ENCODE results near the gene NUB1.

Gene NUB1

DNA sequence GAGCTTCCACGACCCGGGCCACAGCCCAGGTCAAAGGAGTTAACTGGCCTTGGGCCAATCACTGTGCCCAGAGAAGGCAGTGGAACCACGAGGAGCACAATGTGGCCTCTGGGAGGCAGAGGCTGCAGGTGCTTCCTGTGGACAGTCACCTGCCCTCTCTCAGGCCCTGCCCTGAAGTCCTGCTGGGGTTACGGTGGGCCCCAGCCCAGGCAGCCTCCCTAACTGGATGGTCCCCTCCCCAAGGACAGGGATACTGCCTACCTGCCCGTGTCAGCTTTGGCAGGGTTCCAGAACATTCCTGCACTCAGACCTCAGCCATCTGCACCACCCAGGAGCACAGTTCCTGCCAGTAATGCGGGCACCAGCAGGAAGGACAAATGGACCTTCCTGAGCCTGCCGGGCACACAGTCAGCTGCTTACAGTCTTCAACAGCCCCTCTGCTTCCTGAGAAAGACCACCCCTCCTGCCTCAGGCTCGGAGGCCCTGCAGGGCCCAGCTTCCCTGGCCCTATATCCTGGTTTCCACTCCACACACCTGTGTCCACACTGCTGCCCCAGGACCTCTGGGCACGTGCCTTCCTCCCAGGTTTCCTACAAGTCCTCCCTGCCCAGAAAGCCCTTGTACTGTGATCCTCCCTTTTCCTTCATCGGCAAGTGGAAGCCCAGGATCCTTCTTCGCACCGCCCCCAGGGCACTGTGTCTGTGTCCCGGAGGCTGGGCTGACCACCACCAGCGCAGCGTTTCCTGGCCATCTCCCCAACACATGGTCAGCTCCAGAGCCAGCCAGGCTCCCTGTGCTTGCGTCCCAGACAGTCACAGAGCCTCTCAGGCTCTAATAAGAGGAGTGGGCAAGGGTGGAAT, 44.9 kb downstream of the NUB1 start:
- Histone ChIP-seq H3K9me3 (no peaks in the 10 kb centered on the region), H3K4me3 (no peak overlapping the region), H3K4me1 (no peaks in the 10 kb centered on the region), H3K36me3 (replicated peaks) (no peaks in the 10 kb centered on the region), H3K27me3 (ENCODE audit: low read depth) (no peaks in the 10 kb centered on the region)
- DNase-seq (ENCODE audit: low spot score in 2 of 2) = no peak
- in situ Hi-C loops (cut with MboI; ENCODE audit: low sequenced_read_pairs) = no loop called here

DNA sequence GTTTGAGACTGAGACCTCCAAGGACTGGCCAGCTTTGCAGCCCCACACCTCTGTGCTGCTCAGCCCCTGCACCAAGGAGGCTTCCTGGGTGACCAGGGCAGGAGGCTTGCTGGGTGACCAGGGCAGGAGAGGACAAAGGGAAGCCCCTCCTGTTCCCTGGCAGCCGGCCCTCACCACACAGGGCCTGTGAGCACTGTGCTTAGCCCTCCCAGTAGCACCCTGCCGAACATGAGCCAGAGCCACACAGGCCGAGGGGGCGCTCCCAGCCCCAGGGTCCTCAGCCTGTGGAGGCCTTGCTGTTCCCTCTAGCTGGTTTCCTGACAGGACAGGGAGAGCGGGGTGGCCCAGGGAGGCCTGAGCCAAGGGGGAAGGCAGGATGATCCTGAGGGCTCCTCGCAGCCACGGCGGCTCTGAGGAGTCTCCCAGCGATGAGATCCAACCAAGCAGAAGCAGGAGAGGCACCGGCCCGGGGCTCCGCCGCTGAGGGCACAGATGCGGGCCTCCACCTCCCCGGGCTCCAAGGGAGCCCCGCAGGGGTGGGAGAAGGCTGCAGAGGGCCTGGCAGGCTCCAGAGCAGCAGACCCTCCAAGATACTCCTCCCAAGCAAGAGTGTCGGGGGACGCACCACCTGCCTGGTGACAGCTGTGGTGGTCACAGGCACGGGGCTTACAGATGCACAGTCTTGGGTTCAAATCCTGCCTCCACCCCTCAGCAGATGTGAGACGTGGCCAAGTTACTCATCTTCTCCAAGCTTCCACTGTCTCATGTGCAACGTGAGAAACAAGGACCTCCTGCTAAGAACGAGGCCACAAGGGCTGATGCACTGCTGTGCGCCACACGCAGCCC, 45.8 kb downstream of the NUB1 start:
- H3K27me3 ChIP-seq (ENCODE audit: low read depth) = no peaks in the 10 kb centered on the region
- DNase-seq (ENCODE audit: low spot score in 2 of 2) = no peak
- no peaks in the 10 kb centered on the region for H3K36me3 ChIP-seq (replicated peaks)
- no peaks in the 10 kb centered on the region for H3K9me3 ChIP-seq
- H3K4me3 ChIP-seq = no peak overlapping the region
- in situ Hi-C loops (cut with MboI; ENCODE audit: low sequenced_read_pairs) = no loop called here
- no peaks in the 10 kb centered on the region for H3K4me1 ChIP-seq

DNA sequence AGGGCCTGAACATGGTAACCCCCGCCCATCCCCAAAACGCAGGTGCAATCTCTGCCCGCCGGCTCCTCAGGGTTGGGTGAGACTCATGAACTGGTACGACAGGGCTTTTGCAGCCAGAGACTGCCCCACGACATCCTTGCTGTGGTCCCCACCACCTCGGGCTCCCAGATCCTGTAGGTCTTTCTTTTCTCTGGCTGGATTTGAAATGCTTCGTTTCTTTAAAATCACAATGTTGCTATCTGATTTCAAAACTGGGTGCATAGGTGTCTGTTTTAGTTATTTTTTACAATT, 46.3 kb downstream of the NUB1 start:
- H3K36me3 ChIP-seq (replicated peaks) = no peaks in the 10 kb centered on the region
- no peaks in the 10 kb centered on the region for H3K9me3 ChIP-seq
- in situ Hi-C loops (cut with MboI; ENCODE audit: low sequenced_read_pairs) = no loop called here
- H3K4me3 ChIP-seq = no peak overlapping the region
- no peak for DNase-seq (ENCODE audit: low spot score in 2 of 2)
- H3K4me1 ChIP-seq = no peaks in the 10 kb centered on the region
- H3K27me3 ChIP-seq (ENCODE audit: low read depth) = no peaks in the 10 kb centered on the region

DNA sequence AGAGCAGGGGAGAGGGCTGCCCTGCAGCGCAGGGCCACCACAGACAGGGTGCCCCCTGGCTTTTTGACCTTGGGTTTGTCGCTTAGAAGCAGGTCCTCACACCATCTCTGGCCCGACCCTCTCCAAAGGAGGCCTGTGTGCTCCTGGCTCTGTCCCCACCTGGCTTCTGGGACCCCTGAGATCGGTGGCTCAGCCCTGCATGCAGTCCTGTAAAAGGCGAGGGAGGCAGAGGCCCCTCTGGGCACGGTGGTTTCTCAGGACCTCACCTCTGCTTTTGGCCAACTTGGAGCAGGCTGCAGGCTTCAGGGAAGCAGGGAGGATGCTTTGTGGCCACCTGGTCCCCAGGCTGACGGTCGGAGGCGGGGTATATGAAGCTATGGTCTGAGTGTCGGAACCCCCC, 46.8 kb downstream of the NUB1 start:
- Histone ChIP-seq H3K36me3 (replicated peaks) (no peaks in the 10 kb centered on the region), H3K9me3 (no peaks in the 10 kb centered on the region), H3K27me3 (ENCODE audit: low read depth) (no peaks in the 10 kb centered on the region), H3K4me3 (no peak overlapping the region), H3K4me1 (no peaks in the 10 kb centered on the region)
- no peak for DNase-seq (ENCODE audit: low spot score in 2 of 2)
- in situ Hi-C loops (cut with MboI; ENCODE audit: low sequenced_read_pairs) = no loop called here

DNA sequence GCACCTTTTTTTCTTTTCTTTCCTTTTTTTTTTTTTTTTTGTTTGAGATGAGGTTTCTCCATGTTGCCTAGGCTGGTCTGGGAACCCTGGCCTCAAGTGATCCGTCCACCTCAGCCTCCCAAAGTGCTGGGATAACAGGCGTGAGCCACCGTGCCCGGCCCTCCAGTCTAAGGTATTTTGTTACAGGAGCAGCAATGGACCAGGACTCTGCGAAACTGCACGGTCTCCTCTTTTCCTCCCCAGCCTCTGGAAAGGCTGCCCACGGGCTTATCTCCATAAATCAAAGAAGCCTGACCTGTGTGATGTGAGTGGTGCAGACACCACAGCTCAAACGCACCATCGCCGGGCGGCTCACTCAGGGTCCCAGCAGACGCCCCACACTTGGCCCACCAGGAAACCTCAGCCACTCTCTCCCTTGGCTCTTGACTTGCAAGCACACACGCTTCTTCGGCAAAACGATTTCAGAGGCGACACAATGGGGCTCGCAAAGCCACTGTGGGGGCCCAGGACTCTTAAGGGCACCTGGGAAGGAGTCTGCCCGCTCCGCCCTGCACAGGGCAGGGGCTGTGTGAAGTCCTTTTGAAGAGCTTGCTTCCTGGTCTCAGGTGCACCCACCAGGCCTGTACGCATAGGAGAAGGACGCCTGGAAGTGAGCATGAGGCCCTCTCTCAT, 47.6 kb downstream of the NUB1 start:
- H3K9me3 ChIP-seq = no peaks in the 10 kb centered on the region
- in situ Hi-C loops (cut with MboI; ENCODE audit: low sequenced_read_pairs) = no loop called here
- no peak overlapping the region for H3K4me3 ChIP-seq
- H3K36me3 ChIP-seq (replicated peaks) = no peaks in the 10 kb centered on the region
- no peak for DNase-seq (ENCODE audit: low spot score in 2 of 2)
- H3K4me1 ChIP-seq = no peaks in the 10 kb centered on the region
- no peaks in the 10 kb centered on the region for H3K27me3 ChIP-seq (ENCODE audit: low read depth)

DNA sequence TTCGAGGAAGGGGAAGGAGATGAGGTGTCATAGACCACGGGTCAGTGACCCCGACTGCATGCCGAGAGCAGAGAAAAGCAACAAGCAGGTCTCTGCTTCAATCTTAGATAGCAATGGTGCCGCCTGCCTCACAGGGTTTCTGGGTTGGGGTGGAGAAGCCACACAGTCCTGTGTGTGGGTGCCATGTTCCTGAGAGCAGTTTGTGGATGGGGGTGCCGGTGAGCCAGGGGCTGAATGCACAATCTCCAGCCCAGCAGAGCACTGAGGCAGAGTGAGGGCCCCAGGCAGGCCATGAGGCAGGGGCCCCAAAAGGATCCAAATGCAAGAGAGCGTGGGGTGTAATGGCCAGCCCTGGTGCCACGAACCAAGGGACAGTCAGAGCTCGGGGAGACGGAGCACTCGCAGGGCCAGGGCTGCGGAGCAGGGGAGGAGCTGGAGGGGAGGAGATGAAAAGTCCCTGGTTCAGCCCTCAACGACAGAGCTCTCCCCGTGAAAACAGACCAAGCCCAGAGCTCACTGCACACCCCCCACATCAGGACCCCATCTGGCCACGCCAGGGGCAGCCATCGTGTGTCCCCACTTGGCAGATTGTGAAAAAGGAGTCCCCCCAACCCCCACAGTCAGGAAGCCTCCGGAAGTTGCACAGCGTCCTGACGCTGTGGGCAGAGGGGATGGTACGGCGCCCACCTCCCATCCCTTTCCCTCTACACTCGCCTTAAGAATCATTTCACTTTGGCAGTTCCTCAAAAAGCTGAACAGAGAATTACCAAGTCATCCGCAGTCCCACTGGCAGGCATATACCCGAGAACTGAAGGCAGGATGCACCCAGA, 48.4 kb downstream of the NUB1 start:
- Histone ChIP-seq H3K4me3 (no peak overlapping the region), H3K9me3 (no peaks in the 10 kb centered on the region), H3K36me3 (replicated peaks) (no peaks in the 10 kb centered on the region), H3K27me3 (ENCODE audit: low read depth) (no peaks in the 10 kb centered on the region), H3K4me1 (no peaks in the 10 kb centered on the region)
- DNase-seq (ENCODE audit: low spot score in 2 of 2) = no peak
- in situ Hi-C loops (cut with MboI; ENCODE audit: low sequenced_read_pairs) = no loop called here

DNA sequence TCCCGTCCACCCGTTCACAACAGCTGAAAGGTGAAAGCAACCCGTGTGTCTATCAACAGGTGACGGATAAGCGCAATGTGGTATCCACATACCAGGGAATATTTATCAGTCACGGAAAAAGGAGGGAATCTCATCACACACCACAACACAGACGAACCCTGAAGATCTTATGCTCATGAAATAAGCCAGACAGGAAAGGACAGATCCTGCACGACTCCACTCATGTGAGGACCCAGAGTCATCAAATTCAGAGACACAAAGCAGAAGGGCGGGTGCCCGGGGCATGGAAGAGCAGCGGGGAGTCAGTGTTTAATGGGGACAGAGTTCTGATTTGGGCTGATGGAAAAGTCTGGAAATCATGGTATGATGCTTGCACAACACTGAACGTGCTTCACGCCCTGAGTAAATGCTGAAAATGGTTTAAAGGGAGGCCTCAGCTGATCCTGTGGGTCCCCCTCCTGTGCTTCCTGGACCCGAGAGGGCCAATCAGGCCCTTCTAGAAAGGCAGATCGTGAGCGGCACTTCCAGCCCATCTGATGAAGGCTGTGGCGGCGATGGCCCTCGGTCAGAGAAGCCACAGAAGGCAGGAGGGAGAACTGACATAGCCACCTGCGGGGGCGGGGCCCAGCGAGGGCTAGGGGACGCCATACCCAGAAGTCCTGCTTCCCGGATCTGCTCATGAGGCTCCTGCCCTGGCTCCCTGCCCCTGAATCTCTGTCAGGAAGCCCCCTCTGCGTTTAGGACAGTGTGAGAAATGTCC, 49.2 kb downstream of the NUB1 start:
- in situ Hi-C loops (cut with MboI; ENCODE audit: low sequenced_read_pairs) = no loop called here
- H3K9me3 ChIP-seq = no peaks in the 10 kb centered on the region
- DNase-seq (ENCODE audit: low spot score in 2 of 2) = no peak
- H3K4me1 ChIP-seq = no peaks in the 10 kb centered on the region
- H3K4me3 ChIP-seq = no peak overlapping the region
- no peaks in the 10 kb centered on the region for H3K36me3 ChIP-seq (replicated peaks)
- no peaks in the 10 kb centered on the region for H3K27me3 ChIP-seq (ENCODE audit: low read depth)

DNA sequence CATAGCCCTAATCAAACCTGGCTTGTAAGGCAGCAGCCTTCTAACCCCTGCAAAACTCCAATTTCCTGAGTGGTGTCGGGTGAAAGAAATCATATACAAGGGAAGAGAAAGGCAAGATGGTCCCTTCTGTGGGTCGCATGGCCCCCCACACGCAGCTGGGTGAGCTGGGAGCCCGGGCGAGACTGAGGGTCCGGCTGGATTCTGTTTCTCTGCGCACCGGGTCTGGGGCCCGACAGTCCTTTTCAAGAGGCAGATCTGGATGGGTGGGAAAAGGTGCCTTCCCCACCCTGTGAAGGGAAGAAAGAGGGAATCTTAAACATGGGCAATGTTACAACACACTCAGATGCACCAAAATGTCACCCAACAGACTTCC, 49.7 kb downstream of the NUB1 start:
- no peaks in the 10 kb centered on the region for H3K36me3 ChIP-seq (replicated peaks)
- H3K9me3 ChIP-seq = no peaks in the 10 kb centered on the region
- H3K4me3 ChIP-seq = no peak overlapping the region
- no peaks in the 10 kb centered on the region for H3K4me1 ChIP-seq
- H3K27me3 ChIP-seq (ENCODE audit: low read depth) = no peaks in the 10 kb centered on the region
- DNase-seq (ENCODE audit: low spot score in 2 of 2) = no peak
- in situ Hi-C loops (cut with MboI; ENCODE audit: low sequenced_read_pairs) = no loop called here

DNA sequence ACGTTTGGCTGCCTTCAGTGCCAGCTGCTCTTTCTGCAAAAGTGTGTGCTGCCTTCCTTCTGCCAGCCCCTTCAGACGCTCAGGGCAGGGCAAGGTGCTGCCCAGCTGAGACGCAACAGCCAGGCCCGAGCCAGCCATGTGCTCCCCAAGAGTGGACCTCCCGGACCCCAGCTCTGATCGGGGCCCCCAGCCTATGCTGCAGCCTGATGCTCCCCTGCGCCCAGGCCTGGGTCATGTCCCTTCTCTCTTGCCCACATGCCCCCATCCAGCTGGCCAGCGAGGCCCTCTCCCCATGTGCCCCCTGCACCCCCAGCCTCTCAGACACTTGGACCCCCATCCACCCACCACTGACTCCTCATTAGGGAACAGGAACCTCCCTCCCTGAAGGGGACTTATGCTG, 50.4 kb downstream of the NUB1 start:
- no peak for DNase-seq (ENCODE audit: low spot score in 2 of 2)
- no peaks in the 10 kb centered on the region for H3K9me3 ChIP-seq
- H3K4me3 ChIP-seq = no peak overlapping the region
- H3K4me1 ChIP-seq = no peaks in the 10 kb centered on the region
- in situ Hi-C loops (cut with MboI; ENCODE audit: low sequenced_read_pairs) = no loop called here
- no peaks in the 10 kb centered on the region for H3K36me3 ChIP-seq (replicated peaks)
- H3K27me3 ChIP-seq (ENCODE audit: low read depth) = no peaks in the 10 kb centered on the region

DNA sequence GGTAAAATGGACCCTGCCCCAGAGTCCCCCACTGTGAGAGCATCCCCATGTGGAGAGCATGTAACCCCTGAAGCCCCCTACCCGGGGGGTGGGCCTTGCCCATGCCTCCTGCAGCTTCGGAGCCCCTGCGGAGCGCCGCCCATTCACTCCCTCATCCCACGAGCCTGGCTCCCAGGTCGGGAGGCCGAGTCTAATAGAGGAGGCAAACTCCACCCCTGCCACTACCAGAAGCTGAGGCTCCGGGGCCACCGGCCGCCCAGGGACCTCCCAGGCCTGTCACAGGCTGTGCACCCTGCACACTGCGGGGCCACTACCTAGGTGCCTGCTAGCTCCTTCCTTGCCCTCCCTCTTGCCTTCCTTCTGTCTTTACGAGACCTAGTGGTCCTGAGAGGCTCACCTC, 50.8 kb downstream of the NUB1 start:
- Histone ChIP-seq H3K4me3 (no peak overlapping the region), H3K27me3 (ENCODE audit: low read depth) (no peaks in the 10 kb centered on the region), H3K9me3 (no peaks in the 10 kb centered on the region), H3K36me3 (replicated peaks) (no peaks in the 10 kb centered on the region), H3K4me1 (no peaks in the 10 kb centered on the region)
- DNase-seq (ENCODE audit: low spot score in 2 of 2) = no peak
- in situ Hi-C loops (cut with MboI; ENCODE audit: low sequenced_read_pairs) = no loop called here

DNA sequence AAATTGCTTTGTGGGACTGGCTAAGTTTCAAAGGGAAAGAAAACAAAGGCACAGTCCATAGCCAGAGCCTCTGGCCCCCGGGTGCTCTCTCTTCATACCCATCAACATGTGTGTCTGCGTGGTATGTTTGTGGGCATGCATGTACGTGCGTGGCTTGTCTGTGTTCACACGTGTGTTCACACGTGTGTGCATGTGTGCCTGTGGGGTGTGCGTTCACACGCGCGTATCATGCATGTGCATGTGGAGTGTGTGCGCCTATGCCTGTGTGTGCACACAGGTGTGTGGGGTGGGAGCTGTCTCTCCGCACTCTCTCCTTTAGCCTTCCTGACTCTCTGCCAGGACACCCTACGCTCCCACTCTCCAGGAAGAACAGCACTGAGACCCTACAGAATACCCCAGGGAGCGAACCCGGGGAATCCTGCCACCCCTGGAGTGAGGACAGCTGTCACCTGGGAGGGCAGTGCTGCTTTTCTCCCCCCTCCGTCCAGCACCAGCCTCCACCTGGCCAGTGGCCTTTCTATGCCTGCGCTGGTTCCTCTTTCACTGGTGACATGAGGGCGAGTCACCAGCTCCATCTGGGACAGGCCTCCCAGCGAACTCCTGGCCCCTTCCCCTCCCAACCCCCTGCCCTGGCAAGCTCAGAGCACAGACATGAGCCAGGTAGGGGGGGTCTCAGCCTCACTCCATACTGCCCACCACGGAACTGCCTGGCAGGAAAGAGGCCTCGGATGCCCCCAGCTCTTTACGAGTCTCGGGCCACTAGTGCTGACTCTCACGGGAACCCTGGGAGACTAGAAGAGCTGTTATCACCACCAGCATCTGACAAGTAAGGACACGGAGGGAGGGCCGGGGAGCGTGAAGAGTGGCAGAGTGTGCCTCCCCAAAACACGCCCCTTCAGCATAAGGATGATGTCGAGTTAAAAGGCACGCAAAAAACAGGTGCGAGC, 51.7 kb downstream of the NUB1 start:
- Histone ChIP-seq H3K27me3 (ENCODE audit: low read depth) (no peaks in the 10 kb centered on the region), H3K9me3 (no peaks in the 10 kb centered on the region), H3K4me3 (no peak overlapping the region), H3K4me1 (no peaks in the 10 kb centered on the region), H3K36me3 (replicated peaks) (no peaks in the 10 kb centered on the region)
- no peak for DNase-seq (ENCODE audit: low spot score in 2 of 2)
- in situ Hi-C loops (cut with MboI; ENCODE audit: low sequenced_read_pairs) = no loop called here

Data from HAP-1 (cell line).